ENCODE measurements around the gene TRIM9. TPM values are rescaled to one million over a fixed set of nuclear protein-coding genes. Genes with fewer than 3 reads are reported as not detected.

The TRIM9 gene
- total and polyA plus RNA-seq, 9 of the 15 experiments (the other 6 are each of a cell fraction or from before 2014, with no cell fraction given) = 0.03 to 0.15 (median 0.04) TPM; not detected in 4

GRCh38 chr14:50932156-50932555 lies 162.7 kb downstream of the TRIM9 start:
- in situ Hi-C loops (cut with MboI) (no loop called here), intact Hi-C loops (cut with micrococcal nuclease) (no loop called here)
- H3K27me3 ChIP-seq (ENCODE audit: control insufficient read depth in 2 of 2, insufficient read depth in 2 of 2, low read length in 2 of 2) = no peaks in the 10 kb centered on the region
- no peak overlapping the region for H3K4me3 ChIP-seq
- CTCF ChIA-PET (ENCODE audit: low intra/inter-chr PET ratio) = no interaction called here
- TF ChIP-seq ZNF175 (CRISPR knock-in tag; IDR thresholded peaks at IDR 0.05; ENCODE audit: low read depth) (0 out of 2 replicates have a peak, but pooled peaks have one; percentile 30), GABPA (tag; conservative IDR thresholded peaks at IDR 0.05; ENCODE audit: low read depth) (0 out of 2 replicates have a peak, but pooled peaks have one; percentile 22), NR2C2 (CRISPR knock-in tag; IDR thresholded peaks at IDR 0.05) (no peak), NR2C2 (tag; IDR thresholded peaks at IDR 0.05) (peak; percentile 49), NR2C1 (IDR thresholded peaks at IDR 0.05) (0 out of 2 replicates have a peak, but pooled peaks have one; percentile 37), NR2C1 (tag; IDR thresholded peaks at IDR 0.05) (no peak), ZNF431 (CRISPR knock-in tag; IDR thresholded peaks at IDR 0.05) (no peak)
- no peaks in the 10 kb centered on the region for H3K9me3 ChIP-seq (replicated peaks; ENCODE audit: control insufficient read depth, insufficient read depth, low read depth, low read length)
- H3K79me2 ChIP-seq (ENCODE audit: control insufficient read depth, insufficient read depth, low read length) = no peaks in the 10 kb centered on the region
- peaks cover 3% of the 10 kb centered on the region for H3K9me1 ChIP-seq (ENCODE audit: control insufficient read depth, insufficient read depth, low read length)
- ATAC-seq = no peak; the same call in 2 of the 3 replicates
- peaks cover 19% of the 10 kb centered on the region; the same call in 2 of the 3 replicates for H3K36me3 ChIP-seq (ENCODE audit: control insufficient read depth, insufficient read depth, low read length)
- H2AFZ ChIP-seq (ENCODE audit: low read depth, low read length) = peak overlapping the region; percentile 59
- H3K4me1 ChIP-seq (replicated peaks in 1 of 2; ENCODE audit: control insufficient read depth in 2 of 2, insufficient read depth in 2 of 2, low read length in 2 of 2) = peaks cover 7 to 20% of the 10 kb centered on the region in 2 experiments; a peak in 4 of 5 replicates
- no peak overlapping the region for H3K9ac ChIP-seq (ENCODE audit: insufficient read depth in 1 of 2, low read depth in 2 of 2, low read length in 2 of 2)
- FAIRE-seq = peak; percentile 52
- DNase-seq (ENCODE audit: extremely low read depth in 1 of 4, low spot score in 3 of 4) = no peak
- no peak overlapping the region for H3K4me2 ChIP-seq (ENCODE audit: insufficient read depth, low read length)
- BruUV-seq (replicated peaks) = no TSS peak
- POLR2A ChIA-PET = interaction anchor here (1.0 kb wide), 1 partner anchor 12 kb away, joined by 4 read pairs; the partner anchor contains the start of gene PYGL
- H3K27ac ChIP-seq (ENCODE audit: extremely low read depth, low read depth, low read length) = peak overlapping the region; percentile 54; the same call in 2 of the 3 replicates
- no peaks in the 10 kb centered on the region; the same call in 1 of the 2 replicates for H4K20me1 ChIP-seq (replicated peaks; ENCODE audit: control insufficient read depth, insufficient read depth, low read length)
- WGBS (ENCODE audit: insufficient coverage, low coverage, missing lambda C conversion rate) = 0% methylated on average over 1 of the region's 1 CpG

Measured in K562 (cell line).